NCI-H2227 treated with DMSO at 0.1 percent for 48 hours (cell line): ENCODE results near the gene ZNF771.

Source experiments
- DNase-seq: peaks from one replicate; lab custom pipeline; 2025; lab: John Stamatoyannopoulos, UW

Gene ZNF771

DNA sequence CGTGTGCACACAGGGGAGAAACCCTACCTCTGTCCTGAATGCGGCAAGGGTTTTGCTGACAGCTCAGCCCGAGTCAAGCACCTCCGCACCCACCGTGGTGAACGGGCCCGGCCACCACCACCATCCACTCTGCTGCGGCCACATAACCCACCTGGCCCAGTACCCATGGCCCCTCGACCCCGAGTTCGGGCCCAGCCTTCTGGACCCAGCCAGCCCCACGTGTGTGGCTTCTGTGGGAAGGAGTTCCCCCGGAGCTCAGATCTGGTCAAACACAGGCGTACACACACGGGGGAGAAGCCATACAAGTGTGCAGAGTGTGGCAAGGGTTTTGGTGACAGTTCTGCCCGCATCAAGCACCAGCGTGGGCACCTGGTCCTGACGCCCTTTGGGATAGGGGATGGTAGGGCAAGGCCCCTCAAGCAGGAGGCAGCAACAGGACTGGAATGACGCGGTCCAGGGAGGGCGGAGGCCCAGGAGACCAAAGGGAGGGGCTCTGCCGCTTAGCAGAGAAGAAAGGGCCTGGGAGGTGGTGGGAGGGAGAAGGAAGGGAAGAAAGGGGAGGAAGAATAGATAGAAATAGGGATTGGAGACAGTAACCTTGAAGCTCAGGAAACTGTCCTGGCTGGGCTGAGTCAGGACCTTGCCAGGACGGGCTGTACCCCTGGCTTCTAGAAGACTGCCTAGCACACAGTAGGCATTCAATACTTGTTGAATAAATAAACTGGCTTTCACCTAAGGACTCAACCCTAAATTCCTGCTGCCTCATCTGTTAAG is 8.6 kb upstream of the ZNF771 start:
- DNase-seq, result peak; percentile 3

DNA sequence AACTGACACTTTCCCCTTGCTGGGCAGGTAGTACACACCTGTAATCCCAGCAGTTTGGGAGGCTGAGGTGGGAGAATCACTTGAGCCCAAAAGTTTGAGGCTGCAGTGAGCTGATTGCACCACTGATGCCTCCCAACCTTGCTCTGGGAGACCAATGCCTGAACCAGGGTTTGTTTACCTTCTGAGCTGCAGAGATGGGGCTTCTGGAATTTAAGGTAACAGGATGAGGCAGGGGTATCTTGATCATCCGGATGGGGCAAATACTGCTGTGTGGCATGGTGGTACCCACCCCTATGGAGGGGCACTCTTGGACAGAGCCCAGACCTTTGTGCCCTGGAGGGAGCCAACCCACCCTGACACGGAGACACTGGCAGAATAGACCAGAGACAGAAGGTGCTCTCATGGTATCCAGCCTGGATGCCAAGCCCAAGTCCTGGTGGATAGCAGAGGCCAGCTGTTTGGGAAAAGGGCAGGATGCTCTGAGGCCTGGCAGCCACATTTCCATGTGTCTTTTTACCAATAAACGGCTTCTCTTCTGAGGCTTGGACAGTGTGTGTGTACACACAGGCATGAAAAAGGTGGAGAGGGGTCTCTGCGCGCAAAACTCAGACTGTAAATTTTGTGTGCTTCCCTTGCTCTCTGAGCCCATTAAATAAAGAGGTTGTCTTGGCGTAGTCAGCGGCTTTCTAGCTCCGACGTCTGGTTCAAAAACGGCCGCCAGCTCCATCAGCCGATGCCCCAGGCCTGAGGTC is 7.8 kb upstream of the ZNF771 start:
- no peak for DNase-seq

DNA sequence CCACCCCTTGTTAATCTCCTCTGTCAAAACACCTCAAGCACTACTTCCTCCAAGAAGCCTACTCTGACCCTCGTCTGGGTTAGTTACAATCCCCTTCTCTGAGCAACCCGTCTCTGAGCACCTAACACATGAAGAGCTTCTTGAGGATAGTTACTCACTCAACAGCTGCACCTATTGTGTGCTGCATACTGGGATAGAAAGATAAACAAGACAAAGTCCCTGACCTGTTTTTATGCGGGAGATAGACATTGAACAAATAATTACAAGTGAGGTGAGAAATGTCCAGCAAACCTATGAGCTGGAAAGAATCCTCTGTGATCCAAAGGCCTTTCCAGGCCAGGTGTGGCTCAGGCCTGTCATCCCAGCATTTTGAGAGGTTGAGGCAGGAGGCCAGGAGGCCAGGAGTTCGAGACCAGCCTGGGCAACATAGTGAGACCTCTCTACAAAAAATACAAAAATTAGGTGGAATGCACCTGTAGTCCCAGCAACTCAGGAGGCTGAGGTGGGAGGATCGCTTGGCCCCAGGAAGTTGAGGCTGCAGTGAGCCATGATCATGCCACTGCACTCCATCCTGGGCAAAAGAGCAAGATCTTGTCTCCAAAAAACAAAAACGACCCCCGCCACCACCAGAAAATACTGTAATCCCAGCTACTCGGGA is 5.5 kb upstream of the ZNF771 start:
- no peak for DNase-seq

DNA sequence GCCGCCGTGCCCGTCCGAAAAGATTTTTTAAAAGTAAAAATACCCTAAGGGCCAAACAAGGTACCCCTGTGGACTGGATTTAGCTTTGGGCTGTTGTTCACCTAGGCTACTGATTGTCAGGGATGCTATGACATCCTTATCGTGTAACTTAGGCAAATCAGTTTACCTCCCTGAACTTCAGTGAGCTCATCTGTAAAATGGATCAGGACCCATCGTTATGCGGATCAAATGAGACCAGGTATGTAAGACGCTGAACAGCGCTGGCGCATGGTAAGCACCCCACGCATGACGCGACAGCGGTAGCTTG is 658 bp upstream of the ZNF771 start:
- no peak for DNase-seq

DNA sequence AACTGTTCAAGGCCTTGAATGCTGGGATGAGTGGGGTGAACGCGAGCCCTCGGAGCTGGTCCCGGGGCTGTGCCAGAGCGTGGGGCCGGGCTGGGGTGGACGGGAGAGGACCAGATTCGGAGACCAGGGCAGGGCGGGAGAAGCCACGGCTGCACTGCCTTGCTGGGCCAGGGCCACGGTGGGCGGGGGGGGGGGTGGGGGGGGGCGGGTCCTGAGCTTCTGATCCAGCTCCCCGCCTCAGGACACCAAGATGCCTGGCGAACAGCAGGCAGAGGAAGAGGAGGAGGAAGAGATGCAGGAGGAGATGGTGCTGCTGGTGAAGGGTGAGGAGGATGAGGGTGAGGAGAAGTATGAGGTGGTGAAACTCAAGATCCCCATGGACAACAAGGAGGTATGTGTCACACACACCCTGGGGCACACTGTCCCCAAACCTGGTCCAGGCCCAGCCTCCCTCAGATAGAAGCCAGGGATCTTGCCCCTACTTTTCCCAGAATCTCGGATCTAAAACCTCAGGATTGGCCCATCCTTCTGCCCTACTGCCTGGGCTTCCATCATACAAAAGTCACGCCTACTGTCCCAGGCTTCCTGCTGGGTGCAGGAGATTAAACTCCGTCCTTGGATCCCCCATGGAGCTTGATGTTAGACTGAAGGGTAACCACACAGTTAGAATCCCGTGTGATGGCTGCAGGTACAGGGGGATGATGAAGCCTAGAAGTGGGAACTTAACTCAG is 563 bp downstream of the ZNF771 start:
- DNase-seq, result no peak

DNA sequence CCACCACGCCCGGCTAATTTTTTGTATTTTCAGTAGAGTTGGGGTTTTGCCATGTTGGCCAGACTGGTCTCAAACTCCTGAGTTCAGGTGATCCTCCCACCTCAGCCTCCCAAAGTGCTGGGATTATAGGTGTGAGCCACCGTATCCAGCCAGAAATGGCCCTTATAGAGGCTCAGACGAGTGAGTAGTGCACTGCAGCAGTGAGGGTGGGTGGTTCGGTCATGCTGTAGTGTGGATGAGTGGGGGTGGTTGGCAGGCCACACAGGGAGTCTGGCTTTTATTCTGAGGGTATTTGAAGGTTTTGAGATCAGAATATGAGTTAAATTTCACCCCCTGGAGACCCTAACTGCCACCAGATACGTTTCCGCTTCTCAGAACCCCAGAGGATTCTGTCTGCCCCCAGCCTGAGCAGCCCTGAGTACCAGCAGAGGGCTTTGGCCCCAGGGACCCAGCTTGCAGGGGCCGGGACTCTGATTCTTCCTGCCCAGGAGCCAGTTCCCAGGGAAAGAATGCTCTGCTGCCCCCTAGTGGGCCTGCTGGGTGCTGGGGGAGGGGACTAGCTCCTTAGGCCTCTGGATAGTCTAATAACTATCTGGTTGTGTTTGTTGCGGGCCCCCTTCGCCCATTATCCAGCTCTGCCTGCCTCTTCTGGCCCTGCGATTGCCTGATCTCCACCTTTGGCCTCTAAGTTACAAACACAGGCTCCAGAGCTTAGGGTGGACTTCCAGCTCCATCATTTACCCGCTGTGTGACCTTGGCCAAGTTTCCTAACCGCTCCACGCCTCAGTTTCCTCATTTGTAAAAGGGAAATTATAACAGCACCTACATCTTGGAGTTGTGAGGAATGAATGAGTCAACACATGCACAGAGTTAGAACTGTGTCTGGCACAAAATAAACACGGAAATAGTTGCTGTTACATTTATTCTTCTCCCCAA is 2.0 kb downstream of the ZNF771 start:
- DNase-seq, result peak; percentile 88

DNA sequence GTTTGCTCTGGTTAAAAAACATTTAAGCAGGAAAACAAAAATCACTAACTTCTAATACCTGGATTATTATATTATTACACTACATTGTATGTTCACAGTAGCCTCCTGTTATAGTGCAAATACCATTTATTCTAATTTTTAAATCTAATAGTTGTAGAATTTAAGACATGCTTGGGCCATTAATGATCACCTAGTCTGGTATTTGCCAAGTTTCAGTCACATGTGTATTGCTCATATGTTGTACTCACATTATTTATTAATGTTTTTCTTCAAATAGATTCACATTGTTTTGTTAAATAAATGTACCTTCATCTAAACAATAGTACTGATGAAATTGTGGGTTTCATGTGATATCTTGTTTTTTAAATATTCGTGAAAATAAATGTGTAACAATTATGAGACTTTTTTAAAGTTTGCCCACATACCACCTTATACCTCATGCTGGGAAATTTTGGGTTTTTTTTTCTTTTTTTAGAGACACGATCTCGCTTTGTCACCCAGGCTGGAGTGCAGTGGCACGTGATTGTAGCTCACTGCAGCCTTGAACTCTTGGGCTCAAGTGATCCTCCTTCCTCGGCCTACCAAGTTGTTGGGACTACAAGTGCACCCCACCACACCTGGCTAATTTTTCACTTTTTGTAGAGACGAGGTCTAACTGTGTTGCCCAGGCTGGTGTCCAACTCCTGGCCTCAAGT is 5.9 kb downstream of the ZNF771 start:
- DNase-seq, result no peak

DNA sequence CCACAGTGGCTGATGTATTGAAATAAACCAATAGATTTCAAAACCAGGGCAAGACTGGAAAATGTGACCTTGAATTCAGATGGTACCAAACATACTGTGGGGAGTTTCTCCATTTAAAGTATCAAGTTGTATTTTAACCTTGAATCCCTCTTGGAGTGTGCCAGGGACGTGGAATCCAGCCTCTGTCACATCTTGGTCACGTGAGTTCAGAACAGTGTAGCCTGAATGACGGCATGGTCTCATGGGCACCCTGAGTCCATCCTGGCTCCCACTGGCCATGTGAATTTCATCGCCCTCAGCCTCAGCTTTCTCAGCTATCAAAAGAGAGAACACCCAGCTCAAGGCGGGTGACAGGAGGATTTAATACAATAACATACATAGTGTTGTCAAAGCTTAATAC is 6.8 kb downstream of the ZNF771 start:
- no peak for DNase-seq

DNA sequence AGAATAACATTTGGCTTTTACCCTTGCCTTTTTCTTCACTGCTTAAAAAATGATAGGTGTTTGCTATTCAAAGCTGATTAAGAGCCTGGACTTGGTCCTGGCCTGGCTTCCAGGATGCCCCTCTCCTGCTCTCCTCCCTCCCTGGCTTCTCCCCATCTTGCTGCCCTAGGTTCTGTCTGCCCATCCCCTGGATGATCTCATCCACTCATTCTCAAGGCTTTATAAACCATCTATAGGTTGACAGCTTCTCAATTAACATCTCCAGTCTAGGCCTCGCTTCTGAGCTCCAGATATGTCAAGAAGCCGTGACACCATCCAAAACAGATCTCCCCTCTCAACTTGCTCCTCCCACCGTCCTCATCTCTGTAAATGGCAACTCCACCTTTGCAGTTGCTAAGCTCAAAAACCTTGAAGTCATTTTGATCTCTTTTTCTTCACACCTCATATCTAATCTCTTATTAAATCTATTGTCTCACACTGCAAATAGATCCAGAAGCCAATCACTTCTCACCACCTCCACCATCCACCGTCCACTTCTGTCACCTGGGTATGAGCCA is 8.7 kb downstream of the ZNF771 start:
- no peak for DNase-seq

DNA sequence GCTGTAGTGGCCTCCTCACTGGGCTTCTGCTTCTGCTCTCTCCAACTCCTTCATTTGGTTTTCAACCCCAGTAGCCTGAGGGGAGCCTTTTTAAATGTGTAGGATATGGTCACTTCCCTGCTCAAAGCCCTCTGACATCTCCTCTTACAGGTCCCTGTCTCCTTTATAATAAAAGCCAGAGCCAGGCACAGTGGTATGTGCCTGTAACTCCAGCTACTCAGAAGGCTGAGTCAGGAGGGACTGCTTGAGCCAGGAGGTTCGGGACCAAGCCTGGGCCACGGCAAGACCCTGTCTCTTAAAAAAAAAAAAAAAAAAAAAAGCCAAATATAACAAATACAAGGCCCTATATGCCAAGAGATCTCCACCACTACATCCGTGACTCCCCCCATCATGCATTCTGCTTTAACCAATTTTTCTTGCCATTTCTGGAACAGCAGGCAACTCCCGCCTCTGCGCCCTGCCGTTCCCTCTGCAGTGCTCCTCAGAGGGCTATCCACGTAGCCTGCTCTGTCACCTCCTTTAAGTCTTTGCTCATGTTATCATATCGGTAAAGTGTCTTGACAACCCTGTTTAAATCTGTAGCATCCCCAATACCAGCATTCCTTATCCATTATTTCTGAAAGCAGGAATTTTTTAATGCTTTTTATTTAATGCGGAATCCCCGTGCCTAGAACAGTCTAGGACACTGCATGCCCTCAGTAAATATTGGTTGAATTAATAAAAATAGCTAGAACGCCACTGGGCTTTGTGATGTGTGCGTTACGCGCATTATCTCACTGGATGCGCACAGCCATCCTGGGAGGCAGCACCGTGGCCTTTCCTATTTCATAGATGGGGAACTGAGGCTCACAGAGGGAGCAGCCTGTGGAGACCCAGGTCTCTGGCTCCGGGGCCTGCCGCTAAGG is 9.5 kb downstream of the ZNF771 start:
- no peak for DNase-seq

DNA sequence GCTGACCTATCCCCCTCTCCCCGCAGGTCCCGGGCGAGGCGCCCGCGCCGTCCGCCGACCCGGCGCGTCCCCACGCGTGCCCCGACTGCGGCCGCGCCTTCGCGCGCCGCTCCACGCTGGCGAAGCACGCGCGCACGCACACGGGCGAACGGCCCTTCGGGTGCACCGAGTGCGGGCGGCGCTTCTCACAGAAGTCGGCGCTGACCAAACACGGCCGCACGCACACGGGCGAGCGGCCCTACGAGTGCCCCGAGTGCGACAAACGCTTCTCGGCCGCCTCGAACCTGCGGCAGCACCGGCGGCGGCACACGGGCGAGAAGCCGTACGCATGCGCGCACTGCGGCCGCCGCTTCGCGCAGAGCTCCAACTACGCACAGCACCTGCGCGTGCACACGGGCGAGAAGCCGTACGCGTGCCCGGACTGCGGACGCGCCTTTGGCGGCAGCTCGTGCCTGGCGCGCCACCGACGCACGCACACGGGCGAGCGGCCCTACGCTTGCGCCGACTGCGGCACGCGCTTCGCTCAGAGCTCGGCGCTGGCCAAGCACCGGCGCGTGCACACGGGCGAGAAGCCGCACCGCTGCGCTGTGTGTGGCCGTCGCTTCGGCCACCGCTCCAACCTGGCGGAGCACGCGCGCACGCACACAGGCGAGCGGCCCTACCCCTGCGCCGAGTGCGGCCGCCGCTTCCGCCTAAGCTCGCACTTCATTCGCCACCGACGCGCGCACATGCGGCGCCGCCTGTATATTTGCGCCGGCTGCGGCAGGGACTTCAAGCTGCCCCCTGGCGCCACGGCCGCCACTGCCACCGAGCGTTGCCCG is 10.3 kb downstream of the ZNF771 start:
- peak; percentile 94 for DNase-seq

DNA sequence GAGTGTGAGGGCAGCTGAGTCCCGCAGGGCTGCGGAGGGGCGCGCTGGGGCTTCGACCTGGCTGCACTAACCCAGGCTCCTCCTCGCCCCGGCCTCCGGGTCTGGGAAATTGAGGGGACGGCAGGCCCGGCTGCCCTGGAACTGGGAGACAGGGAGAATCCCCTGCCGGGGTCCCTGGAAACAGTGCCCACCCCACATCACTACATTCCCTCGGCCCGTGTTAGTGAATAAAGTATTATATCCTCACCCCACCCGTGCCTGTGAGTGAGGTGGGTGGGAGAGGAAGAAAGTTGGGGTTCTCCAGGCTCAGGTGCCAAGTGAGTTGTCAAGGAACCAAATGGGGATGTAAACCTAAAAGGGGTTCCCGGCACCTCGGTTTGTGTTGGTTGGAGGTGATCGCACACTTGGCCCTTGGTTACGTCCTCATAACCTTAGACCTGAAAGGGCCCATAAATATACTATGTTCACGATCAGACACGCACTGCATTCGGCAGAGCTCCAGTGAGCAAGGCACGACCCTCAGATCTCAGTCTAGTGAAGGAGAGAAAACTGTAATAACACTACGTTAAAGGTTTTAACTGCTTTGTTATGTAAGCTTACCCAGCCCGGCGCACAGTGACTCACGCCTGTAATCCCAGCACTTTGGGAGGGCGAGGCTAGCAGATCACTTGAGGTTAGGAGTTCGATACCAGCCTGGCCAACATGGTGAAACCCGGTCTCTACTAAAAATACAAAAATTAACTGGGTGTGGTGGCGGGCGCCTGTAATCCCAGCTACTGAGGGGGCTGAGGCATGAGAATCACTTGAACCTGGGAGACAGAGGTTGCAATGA is 11.2 kb downstream of the ZNF771 start:
- no peak for DNase-seq

DNA sequence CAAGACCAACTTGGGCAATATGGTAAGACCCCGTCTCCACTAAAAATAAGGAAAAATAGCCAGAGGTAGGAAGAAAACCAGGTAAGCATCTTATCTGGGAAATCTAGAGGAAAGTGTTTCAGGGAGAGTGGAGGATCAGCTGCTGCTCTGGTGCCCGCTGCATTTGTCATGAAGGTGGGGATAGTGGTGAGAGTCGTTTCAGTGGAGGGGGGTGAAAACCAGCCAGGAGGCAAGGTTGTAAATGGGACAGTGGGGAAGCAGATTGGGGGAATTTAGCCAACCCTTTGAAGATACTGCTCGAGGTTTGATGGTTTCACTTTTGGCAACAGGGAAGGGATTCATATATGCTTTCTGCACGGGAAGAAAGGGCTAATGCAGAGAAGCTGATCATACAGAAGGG is 13.6 kb downstream of the ZNF771 start:
- DNase-seq, result no peak

DNA sequence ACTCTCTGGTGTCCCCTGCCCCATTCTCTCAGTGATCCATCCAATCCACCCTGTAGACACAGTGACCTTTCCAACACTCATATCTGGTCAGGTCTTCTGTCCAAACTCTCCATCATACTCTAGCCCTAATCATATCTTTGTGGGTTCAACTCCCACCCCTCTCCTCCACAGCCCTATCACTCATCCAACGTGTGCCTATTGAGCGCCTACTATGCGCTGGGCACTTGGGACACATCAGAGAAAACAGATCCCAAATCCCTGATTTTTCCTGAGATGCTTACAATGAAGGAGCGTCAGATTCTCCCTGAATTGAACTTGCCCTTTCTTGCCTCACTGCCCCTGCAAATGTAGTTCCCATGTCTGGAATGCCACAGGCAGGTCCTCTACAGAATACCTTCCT is 20.6 kb downstream of the ZNF771 start:
- DNase-seq, result no peak

DNA sequence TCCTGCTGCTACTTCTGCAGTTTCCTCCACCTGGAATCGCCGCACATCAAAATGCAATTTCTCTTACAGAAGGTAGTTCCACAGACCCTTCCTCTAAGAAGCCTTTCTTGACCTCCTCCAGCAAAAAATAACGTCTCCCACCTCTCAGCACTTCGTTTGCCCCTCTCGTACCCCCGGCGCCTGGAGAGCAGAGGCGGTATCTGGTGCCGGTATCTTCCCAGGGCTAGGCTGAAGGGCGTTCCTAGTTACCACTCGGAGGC is 21.9 kb downstream of the ZNF771 start:
- DNase-seq, result no peak

DNA sequence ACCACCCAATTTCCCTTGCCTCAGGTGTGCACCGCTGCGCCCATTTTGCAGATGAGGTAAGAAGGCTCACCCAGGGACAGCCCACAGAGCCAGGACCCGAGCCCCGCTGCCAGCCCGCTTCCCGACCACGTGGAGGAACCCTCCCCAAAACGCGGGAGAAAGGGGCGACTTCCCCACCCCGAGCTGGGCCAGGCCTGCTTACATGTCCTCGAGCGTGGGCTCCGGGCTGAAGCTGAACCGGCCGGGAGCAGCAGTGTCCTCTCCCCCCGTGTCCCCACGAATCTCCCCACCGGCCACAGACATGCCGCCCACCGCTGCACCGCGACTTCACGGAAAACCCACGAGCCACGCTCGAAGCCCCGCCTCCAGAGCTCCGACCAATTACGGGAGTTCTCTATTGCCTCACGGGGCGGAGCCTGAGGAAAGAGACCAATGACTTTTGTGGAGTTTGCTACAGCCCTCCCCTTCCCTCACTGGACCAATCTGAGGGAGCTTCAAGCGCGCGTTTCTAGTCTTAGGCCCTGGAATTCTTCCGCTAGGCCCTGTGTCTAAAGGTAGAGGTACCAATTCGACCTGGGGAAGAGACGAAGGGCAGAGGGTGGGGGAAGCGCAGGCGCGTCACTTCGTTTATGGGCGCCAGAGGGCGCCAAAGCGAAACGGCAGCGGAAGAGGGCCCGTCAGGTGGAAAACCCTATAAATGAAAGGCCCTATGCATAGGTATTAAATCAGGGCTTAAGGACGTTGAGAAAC is 22.4 kb downstream of the ZNF771 start, which contains the start of gene DCTPP1:
Gene DCTPP1, minus strand, starts transcription at position 353 of the 750 bp plus-strand sequence. Its CDS starts 50 bp downstream, at position 303.
- DNase-seq, result peak; percentile 99

DNA sequence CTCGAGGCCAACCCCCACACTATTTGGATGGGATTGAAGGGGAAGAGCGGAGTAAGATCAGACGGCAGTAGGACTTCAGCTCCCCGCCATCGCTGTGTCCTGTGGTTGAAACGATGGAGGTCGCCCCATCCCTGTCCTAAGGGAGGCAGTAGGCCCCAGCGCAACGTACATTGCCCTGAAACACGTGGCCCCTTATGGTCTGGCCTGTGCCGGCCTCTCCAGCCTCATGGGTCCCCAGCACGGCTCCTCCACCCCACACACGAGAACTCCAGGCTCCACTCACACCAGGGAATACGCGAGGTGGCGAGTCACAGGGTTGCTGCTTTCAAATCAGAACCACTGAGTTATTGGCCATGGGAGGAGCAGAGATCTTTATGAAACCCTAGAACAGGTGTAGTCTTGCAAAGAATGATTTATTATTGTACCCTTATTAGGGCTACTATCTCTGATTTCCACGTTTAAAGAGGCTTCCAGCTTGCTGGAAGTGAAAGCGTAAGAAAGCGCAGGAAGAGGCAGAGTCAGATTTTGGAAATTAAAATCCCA is 23.1 kb downstream of the ZNF771 start:
- no peak for DNase-seq
